GM18951 (cell line): ENCODE data around the gene SAMSN1.
"Not testable (repeated sequence)": the region's sequence is repeated elsewhere in the genome, so short reads cannot be mapped to it uniquely, and the experiment has no call there.

Source experiments
- POLR2A ChIP-seq: IDR thresholded peaks from 4 replicates; pipeline ENCODE4 v1.6.1; 2011; ENCODE audit warnings: mild to moderate bottlenecking; ENCODE audit not compliant: insufficient read length, insufficient read depth; ENCODE audit errors: extremely low read depth
- in situ Hi-C: fragments of 300-500 bp; cut with MboI; formaldehyde crosslinking; loops from one replicate; pipeline ENCODE4 v1.12.0; 2022; ENCODE audit warnings: low sequenced_read_pairs, mixed read lengths, inconsistent platforms; ENCODE audit not compliant: unreplicated experiment

SAMSN1 gene

GRCh38 chr21:14499316-14499715, 46.8 kb downstream of the SAMSN1 start:
- no peak for TF ChIP-seq POLR2A
- in situ Hi-C loops: no loop called here

- in situ Hi-C loops: no loop called here
- no peak for TF ChIP-seq POLR2A
Observed at GRCh38 chr21:14497825-14498224, 48.3 kb downstream of the SAMSN1 start.

GRCh38 chr21:14495075-14495474, 51.0 kb downstream of the SAMSN1 start:
- TF ChIP-seq POLR2A: no peak
- in situ Hi-C loops: no loop called here

GRCh38 chr21:14494181-14494580, 51.9 kb downstream of the SAMSN1 start:
- in situ Hi-C loops: not testable (repeated sequence)

- TF ChIP-seq POLR2A: no peak
- in situ Hi-C loops: no loop called here
Observed at GRCh38 chr21:14493731-14494130, 52.4 kb downstream of the SAMSN1 start.

GRCh38 chr21:14492931-14493330, 53.2 kb downstream of the SAMSN1 start:
- in situ Hi-C loops: no loop called here

GRCh38 chr21:14491269-14491681, 54.8 kb downstream of the SAMSN1 start:
- TF ChIP-seq POLR2A: no peak
- in situ Hi-C loops: no loop called here

More at GRCh38 chr21:14492931-14493330, 53.2 kb downstream of the SAMSN1 start:
- TF ChIP-seq POLR2A: no peak

- in situ Hi-C loops: no loop called here
- TF ChIP-seq POLR2A: no peak
Observed at GRCh38 chr21:14488672-14489204, 57.4 kb downstream of the SAMSN1 start.

GRCh38 chr21:14487490-14488432, 58.4 kb downstream of the SAMSN1 start:
- TF ChIP-seq POLR2A: no peak
- in situ Hi-C loops: no loop called here

GRCh38 chr21:14486869-14487268, 59.2 kb downstream of the SAMSN1 start:
- in situ Hi-C loops: no loop called here
- no peak for TF ChIP-seq POLR2A

GRCh38 chr21:14484188-14485009, 61.7 kb downstream of the SAMSN1 start:
- in situ Hi-C loops: no loop called here
- TF ChIP-seq POLR2A: no peak

GRCh38 chr21:14483296-14483695, 62.8 kb downstream of the SAMSN1 start:
- in situ Hi-C loops: no loop called here

GRCh38 chr21:14482165-14482564, 64.0 kb downstream of the SAMSN1 start:
- in situ Hi-C loops: no loop called here
- no peak for TF ChIP-seq POLR2A

More at GRCh38 chr21:14483296-14483695, 62.8 kb downstream of the SAMSN1 start:
- no peak for TF ChIP-seq POLR2A

GRCh38 chr21:14480411-14481031, 65.6 kb downstream of the SAMSN1 start:
- in situ Hi-C loops: no loop called here
- no peak for TF ChIP-seq POLR2A
